Ecto neural progenitor cell (in vitro differentiated cells): ENCODE data around the gene ZSCAN10.

Source experiments
- DNase-seq: peaks from one replicate; pipeline ENCODE4 v3.0.0-alpha.2; 2018; ENCODE audit warnings: low spot score

ZSCAN10 gene

GRCh38 chr16:3112058-3112880, 13.2 kb upstream of the ZSCAN10 start, which contains the start of gene ZNF205:
TSS of gene ZNF205 (plus strand) at chr16:3112586. CDS start at chr16:3113431, 845 bp downstream.
- peak; percentile 84 for DNase-seq

GRCh38 chr16:3106205-3106928, 7.3 kb upstream of the ZSCAN10 start:
- peak; percentile 97 for DNase-seq

- DNase-seq = peak; percentile 66
Measured at GRCh38 chr16:3101841-3102470, 2.9 kb upstream of the ZSCAN10 start.

GRCh38 chr16:3101018-3101840, 2.1 kb upstream of the ZSCAN10 start:
- peak; percentile 64 for DNase-seq

GRCh38 chr16:3099732-3100499, 822 bp upstream of the ZSCAN10 start:
- peak; percentile 95 for DNase-seq

GRCh38 chr16:3099395-3099731, 269 bp upstream of the ZSCAN10 start:
- DNase-seq = no peak

- no peak for DNase-seq
Measured at GRCh38 chr16:3097266-3097665, 1.8 kb downstream of the ZSCAN10 start.

DNA sequence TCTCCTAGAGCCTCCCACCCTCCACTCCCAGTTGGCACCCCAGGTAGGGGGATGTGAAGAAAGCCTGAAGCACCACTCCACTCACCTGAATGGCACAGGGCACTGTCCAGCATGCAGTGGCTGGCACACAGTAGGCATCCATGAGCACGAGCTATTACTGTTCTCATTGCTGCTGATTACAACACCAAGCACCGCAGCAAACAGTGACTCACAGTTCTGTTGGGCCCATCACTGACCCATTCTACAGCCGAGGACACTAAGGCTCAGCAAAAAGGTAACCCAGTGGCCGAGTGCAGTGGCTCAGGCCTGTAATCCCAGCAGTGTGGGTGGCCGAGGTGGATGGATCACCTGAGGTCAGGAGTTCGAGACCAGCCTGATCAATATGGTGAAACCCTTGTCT, 2.7 kb downstream of the ZSCAN10 start:
- no peak for DNase-seq

DNA sequence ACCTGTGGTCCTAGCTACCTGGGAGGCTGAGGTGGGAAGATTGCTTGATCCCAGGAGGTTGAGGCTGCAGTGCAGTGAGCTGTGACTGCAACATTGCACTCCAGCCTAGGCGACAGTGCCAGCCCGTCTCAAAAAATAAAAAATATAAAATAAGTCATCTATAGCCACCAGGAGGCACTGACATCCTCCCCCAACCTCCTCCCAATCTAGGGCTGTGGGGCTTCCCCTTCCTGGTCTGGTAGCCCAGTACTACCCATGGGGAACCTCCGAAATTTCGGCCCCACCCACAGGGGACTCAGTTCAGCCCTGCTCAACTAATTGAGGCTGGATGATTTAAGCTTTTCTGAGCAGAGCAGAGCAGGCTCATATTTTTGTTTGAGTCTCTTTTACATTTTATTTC, 3.2 kb downstream of the ZSCAN10 start:
- DNase-seq = no peak

GRCh38 chr16:3094289-3095027, 4.6 kb downstream of the ZSCAN10 start:
- no peak for DNase-seq

DNA sequence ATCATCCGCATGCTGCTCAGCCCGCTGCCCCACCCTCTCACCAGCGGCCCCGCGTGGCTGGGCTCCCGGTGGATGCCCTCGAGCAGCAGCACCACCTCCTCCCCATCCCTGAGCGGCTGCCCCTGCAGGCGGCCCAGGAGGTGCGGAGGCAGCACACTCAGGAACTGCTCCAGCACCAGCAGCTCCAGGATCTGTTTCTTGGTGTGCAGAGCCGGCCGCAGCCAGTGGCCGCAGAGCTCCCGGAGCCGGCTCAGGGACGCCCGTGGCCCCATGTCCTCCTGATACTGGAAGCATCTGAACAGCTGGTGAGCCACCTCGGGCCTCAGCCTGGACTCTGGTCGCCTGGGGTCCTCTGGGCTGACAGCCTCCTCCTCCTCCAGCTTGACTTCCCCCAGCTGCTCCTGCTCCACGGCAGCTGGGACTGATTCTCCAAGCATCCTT, 6.6 kb downstream of the ZSCAN10 start:
- no peak for DNase-seq

- DNase-seq = no peak
Measured at GRCh38 chr16:3091551-3091950, 7.5 kb downstream of the ZSCAN10 start.

DNA sequence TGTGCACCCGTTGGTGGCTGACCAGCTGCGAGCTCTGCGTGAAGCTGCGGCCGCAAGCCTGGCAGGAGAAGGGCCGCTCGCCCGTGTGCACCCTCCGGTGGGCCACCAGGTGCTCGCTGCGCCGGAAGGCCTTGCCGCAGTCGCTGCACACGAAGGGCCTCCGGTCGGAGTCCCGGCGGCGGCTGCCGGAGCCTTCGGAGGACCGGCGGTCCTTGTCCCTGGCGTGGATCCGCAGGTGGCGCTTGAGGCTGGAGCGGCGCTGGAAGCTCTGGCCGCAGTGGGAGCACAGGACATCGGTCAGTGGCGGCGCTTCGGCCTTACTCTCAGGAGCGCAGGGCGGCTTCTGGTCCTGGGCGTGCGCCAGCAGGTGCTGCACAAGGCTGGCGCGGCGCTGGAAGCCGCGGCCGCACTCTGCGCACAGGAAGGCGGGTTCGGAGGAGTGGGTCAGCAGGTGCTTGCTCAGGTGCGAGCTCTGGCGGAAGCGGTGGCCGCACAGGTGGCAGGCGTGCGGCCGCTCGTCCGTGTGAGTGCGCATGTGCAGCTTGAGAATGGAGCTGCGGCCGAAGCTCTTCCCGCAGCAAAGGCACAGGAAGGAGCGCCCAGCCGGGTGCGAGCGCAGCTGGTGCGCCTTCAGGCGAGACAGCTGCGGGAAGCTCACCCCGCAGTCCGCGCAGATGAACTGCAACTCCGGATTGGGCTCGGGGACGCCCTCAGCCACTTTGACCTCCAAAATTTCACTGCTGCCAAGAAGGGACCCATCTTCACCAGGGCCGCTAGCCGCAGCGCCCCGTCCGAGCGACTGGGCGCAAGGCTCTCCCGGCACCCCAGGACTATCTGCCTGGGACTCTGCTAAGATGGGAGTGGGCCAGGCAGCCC, 9.1 kb downstream of the ZSCAN10 start:
- DNase-seq = no peak

DNA sequence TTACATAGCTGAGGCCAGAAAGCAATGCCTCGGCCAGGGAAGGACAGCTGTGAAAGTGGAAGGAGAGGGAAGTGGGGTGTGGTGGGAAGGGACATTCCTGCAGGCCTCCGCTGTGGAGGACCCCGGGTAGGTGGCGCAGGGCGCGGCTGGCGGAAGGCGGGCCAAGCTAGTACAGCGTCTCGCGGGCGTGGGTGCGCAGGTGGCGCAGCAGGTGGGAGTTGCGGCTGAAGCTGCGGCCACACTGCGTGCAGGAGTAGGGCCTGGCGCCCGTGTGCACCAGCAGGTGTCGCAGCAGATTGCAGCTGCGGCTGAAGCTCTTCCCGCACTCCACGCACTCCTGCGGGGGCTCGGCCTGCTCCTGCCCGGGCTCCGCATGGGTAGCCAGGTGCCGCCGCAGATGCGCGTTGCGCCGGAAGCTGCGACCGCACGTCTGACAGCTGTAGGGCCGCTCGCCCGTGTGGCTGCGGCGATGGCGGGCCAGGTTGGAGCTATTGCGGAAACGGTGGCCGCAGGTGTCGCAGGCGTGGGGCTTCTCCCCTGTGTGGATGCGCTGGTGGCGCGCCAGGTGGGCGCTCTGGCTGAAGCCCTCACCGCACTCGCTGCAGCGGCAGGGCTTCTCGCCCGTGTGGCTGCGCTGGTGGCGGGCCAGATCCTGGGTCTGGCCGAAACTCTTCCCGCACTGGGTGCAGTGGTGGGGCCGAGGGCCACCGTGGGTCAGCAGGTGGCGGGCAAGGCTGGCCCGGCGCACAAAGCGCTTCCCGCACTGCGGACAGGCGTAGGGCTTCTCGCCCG, 10.0 kb downstream of the ZSCAN10 start:
- no peak for DNase-seq

GRCh38 chr16:3088450-3088849, 10.6 kb downstream of the ZSCAN10 start:
- no peak for DNase-seq

- DNase-seq = peak; percentile 71
Measured at GRCh38 chr16:3087243-3088235, 11.6 kb downstream of the ZSCAN10 start.

- DNase-seq = no peak
Measured at GRCh38 chr16:3086596-3087242, 12.4 kb downstream of the ZSCAN10 start.
